Endodermal cell (in vitro differentiated cells): ENCODE data around the gene RABGAP1L. TPM values are rescaled to one million over a fixed set of nuclear protein-coding genes. Genes with fewer than 3 reads are reported as not detected.
A peak's percentile ranks its signal among the peaks of the same experiment; 100 is the strongest.
"Not testable (repeated sequence)": the region's sequence is repeated elsewhere in the genome, so short reads cannot be mapped to it uniquely, and the experiment has no call there.

Experiments used
- DNase-seq: peaks from one replicate; pipeline ENCODE4 v3.0.0-alpha.2; 2017
- H3K27ac ChIP-seq: 2 replicates; pipeline ENCODE4 v1.5.1; 2013; ENCODE audit warnings: mild to moderate bottlenecking, low read depth, low read length, moderate library complexity
- H3K27me3 ChIP-seq: 2 replicates; pipeline ENCODE4 v1.6.1; 2013; ENCODE audit warnings: mild to moderate bottlenecking, low read length, moderate library complexity; ENCODE audit not compliant: insufficient read depth, control insufficient read depth, poor library complexity, severe bottlenecking
- H3K36me3 ChIP-seq: 2 replicates; pipeline ENCODE4 v1.7.0; 2013; ENCODE audit warnings: mild to moderate bottlenecking, low read length, moderate library complexity; ENCODE audit not compliant: control insufficient read depth, insufficient read depth
- H3K4me1 ChIP-seq: one replicate; pipeline ENCODE4 v1.7.0; 2013; ENCODE audit warnings: low read length; ENCODE audit not compliant: control insufficient read depth, insufficient read depth
- H3K4me3 ChIP-seq: 2 replicates; pipeline ENCODE4 v1.5.1; 2013; ENCODE audit warnings: mild to moderate bottlenecking, low read length, moderate library complexity
- H3K9ac ChIP-seq: 2 replicates; pipeline ENCODE4 v1.6.1; 2013; ENCODE audit warnings: mild to moderate bottlenecking, low read length, moderate library complexity; ENCODE audit not compliant: poor library complexity, severe bottlenecking; ENCODE audit errors: extremely low read depth
- H3K9me3 ChIP-seq: 2 replicates; pipeline ENCODE4 v1.6.1; 2013; ENCODE audit warnings: mild to moderate bottlenecking, low read length, moderate library complexity; ENCODE audit not compliant: control insufficient read depth
- H3K27ac Mint-ChIP-seq: 2 replicates; pipeline ENCODE4 v1.8.0; 2020; ENCODE audit warnings: mixed read lengths
- H3K27me3 Mint-ChIP-seq: 2 replicates; pipeline ENCODE4 v1.8.0; 2021; ENCODE audit warnings: mild to moderate bottlenecking, mixed read lengths; ENCODE audit not compliant: insufficient read depth
- H3K36me3 Mint-ChIP-seq: 2 replicates; pipeline ENCODE4 v1.8.0; 2020; ENCODE audit warnings: low read depth, mixed read lengths
- H3K4me1 Mint-ChIP-seq: 2 replicates; pipeline ENCODE4 v1.8.0; 2020; ENCODE audit warnings: mixed read lengths
- H3K4me3 Mint-ChIP-seq: 2 replicates; pipeline ENCODE4 v1.8.0; 2020; ENCODE audit warnings: mild to moderate bottlenecking, moderate library complexity, mixed read lengths
- H3K9me3 Mint-ChIP-seq: 2 replicates; pipeline ENCODE4 v1.8.0; 2020; ENCODE audit warnings: mild to moderate bottlenecking, mixed read lengths
- CTCF ChIP-seq: fragments of 200-600 bp; sonication (generic); conservative IDR thresholded peaks from 2 replicates; pipeline ENCODE4 v1.5.0; 2021; ENCODE audit warnings: antibody characterized with exemption, mild to moderate bottlenecking
- WGBS, 2 experiments: methylation state at CpG; one replicate each; pipeline versions ENCODE4 v1.1.5 to v1.1.7; 2013; ENCODE audit warnings: missing lambda C conversion rate in 2 of 2, mixed read lengths in 1 of 2; ENCODE audit not compliant: insufficient coverage in 1 of 2, insufficient read length in 1 of 2; 5-methylcytosine and 5-hydroxymethylcytosine counted together
- total RNA-seq, 2 donors: library from RNA; stranded (reverse); fragmentation: NEBNext Ultra II Directional in 1 of 2; extraction: Animal tissue kit (Norgen Biotek cat#: 25700) in 1 of 2; gene quantifications; 2 replicates in 1 of 2; 3 replicates in 1 of 2; pipeline ENCODE4 v1.2.1, GENCODE V29; 2021

RABGAP1L gene
- total RNA-seq, 2 donors from 2014 or later = 32.5 to 36.9 TPM

GRCh38 chr1:174407665-174408064 is 248.3 kb downstream of the RABGAP1L start:
- Histone ChIP-seq H3K4me1 (no peaks in the 10 kb centered on the region), H3K4me3 (no peak overlapping the region), H3K27ac (no peak overlapping the region), H3K27me3 (no peaks in the 10 kb centered on the region), H3K9ac (no peak overlapping the region), H3K36me3 (no peaks in the 10 kb centered on the region), H3K9me3 (no peaks in the 10 kb centered on the region)
- WGBS, 2 experiments = 92% methylated on average over 3 of the region's 3 CpGs; no CpG with 5 or more reads in 1 of the 2 experiments
- H3K27me3 Mint-ChIP-seq = no peaks in the 10 kb centered on the region
- H3K27ac Mint-ChIP-seq = no peak overlapping the region
- DNase-seq = no peak
- no peaks in the 10 kb centered on the region for H3K36me3 Mint-ChIP-seq
- no peaks in the 10 kb centered on the region for H3K4me1 Mint-ChIP-seq
- no peak overlapping the region for H3K4me3 Mint-ChIP-seq
- no peak for TF ChIP-seq CTCF
- H3K9me3 Mint-ChIP-seq = no peaks in the 10 kb centered on the region

GRCh38 chr1:174408146-174408545 is 248.8 kb downstream of the RABGAP1L start:
- H3K27me3 ChIP-seq = no peaks in the 10 kb centered on the region
- Mint-ChIP-seq H3K36me3 (no peaks in the 10 kb centered on the region), H3K4me1 (no peaks in the 10 kb centered on the region), H3K9me3 (no peaks in the 10 kb centered on the region), H3K4me3 (no peak overlapping the region), H3K27ac (no peak overlapping the region), H3K27me3 (no peaks in the 10 kb centered on the region)
- H3K4me1 ChIP-seq = no peaks in the 10 kb centered on the region
- no peak overlapping the region for H3K27ac ChIP-seq
- no peaks in the 10 kb centered on the region for H3K36me3 ChIP-seq
- no peak for DNase-seq
- no peak for TF ChIP-seq CTCF
- no peaks in the 10 kb centered on the region for H3K9me3 ChIP-seq
- H3K4me3 ChIP-seq = no peak overlapping the region
- WGBS, 2 experiments = 59% methylated on average over 2 of the region's 2 CpGs; no CpG with 5 or more reads in 1 of the 2 experiments
- H3K9ac ChIP-seq = no peak overlapping the region

GRCh38 chr1:174409801-174410200 is 250.5 kb downstream of the RABGAP1L start:
- not testable (repeated sequence) for H3K9ac ChIP-seq, H3K36me3 ChIP-seq, H3K4me1 ChIP-seq, H3K4me3 ChIP-seq, H3K36me3 Mint-ChIP-seq, H3K9me3 Mint-ChIP-seq, H3K9me3 ChIP-seq, H3K27me3 ChIP-seq, H3K27ac Mint-ChIP-seq, H3K27ac ChIP-seq, H3K27me3 Mint-ChIP-seq, H3K4me3 Mint-ChIP-seq, H3K4me1 Mint-ChIP-seq, DNase-seq
- 88% methylated on average over 3 of the region's 3 CpGs; no CpG with 5 or more reads in 1 of the 2 experiments for WGBS, 2 experiments

GRCh38 chr1:174413632-174414031 is 254.3 kb downstream of the RABGAP1L start:
- H3K4me3 ChIP-seq = no peak overlapping the region
- H3K9me3 ChIP-seq = no peaks in the 10 kb centered on the region
- peak; percentile 67 for TF ChIP-seq CTCF
- no peak overlapping the region for H3K27ac Mint-ChIP-seq
- H3K9ac ChIP-seq = no peak overlapping the region
- no peaks in the 10 kb centered on the region for H3K27me3 ChIP-seq
- no peak overlapping the region for H3K27ac ChIP-seq
- DNase-seq = peak; percentile 50
- H3K36me3 ChIP-seq = no peaks in the 10 kb centered on the region
- no peaks in the 10 kb centered on the region for H3K27me3 Mint-ChIP-seq
- H3K36me3 Mint-ChIP-seq = no peaks in the 10 kb centered on the region
- no peak overlapping the region for H3K4me3 Mint-ChIP-seq
- no peaks in the 10 kb centered on the region for H3K4me1 ChIP-seq
- no peaks in the 10 kb centered on the region for H3K4me1 Mint-ChIP-seq
- 66 to 80% methylated on average over 1 to 4 of the region's 4 CpGs for WGBS, 2 experiments
- no peaks in the 10 kb centered on the region for H3K9me3 Mint-ChIP-seq
